Activated T-helper 17 cell treated with anti-CD3 and anti-CD28 coated beads, Interleukin-2, amount 50 U/mL, for 72 hours (primary cell): Measurements from ENCODE around the gene ADAT1. TPM values are rescaled to one million over a fixed set of nuclear protein-coding genes. Genes with fewer than 3 reads are reported as not detected.
"Not testable (repeated sequence)": the region's sequence is repeated elsewhere in the genome, so short reads cannot be mapped to it uniquely, and the experiment has no call there.

ENCODE experiments used
- ATAC-seq: fragments of 150-1000 bp; cut with Tn5 transposase; replicated peaks from 2 replicates; pipeline ENCODE4 v1.10.0; 2021; ENCODE audit warnings: mild to moderate bottlenecking, moderate library complexity
- H3K27ac Mint-ChIP-seq: one replicate; pipeline ENCODE4 v1.8.0; 2022; ENCODE audit warnings: mixed read lengths
- H3K27me3 Mint-ChIP-seq: one replicate; pipeline ENCODE4 v1.8.0; 2022; ENCODE audit warnings: mixed read lengths
- H3K36me3 Mint-ChIP-seq: one replicate; pipeline ENCODE4 v1.8.0; 2022; ENCODE audit warnings: low read depth, mild to moderate bottlenecking, mixed read lengths
- H3K4me1 Mint-ChIP-seq: one replicate; pipeline ENCODE4 v1.8.0; 2022; ENCODE audit warnings: mixed read lengths
- H3K4me3 Mint-ChIP-seq: one replicate; pipeline ENCODE4 v1.8.0; 2022; ENCODE audit warnings: mild to moderate bottlenecking, mixed read lengths
- H3K9me3 Mint-ChIP-seq: one replicate; pipeline ENCODE4 v1.8.0; 2022; ENCODE audit warnings: mixed read lengths
- total RNA-seq, 2 donors: library from RNA; stranded (reverse); gene quantifications; one replicate each; pipeline ENCODE4 v1.2.3, GENCODE V29; 2022

The ADAT1 gene
- total RNA-seq, 2 donors from 2014 or later, result 25.6 to 48.9 TPM

GRCh38 chr16:75603241-75603640 is 19.8 kb downstream of the ADAT1 start:
- peaks cover 88% of the 10 kb centered on the region for H3K36me3 Mint-ChIP-seq
- H3K27me3 Mint-ChIP-seq, result no peaks in the 10 kb centered on the region
- H3K27ac Mint-ChIP-seq, result no peak overlapping the region
- no peak for ATAC-seq
- peaks cover 7% of the 10 kb centered on the region for H3K9me3 Mint-ChIP-seq
- no peak overlapping the region for H3K4me3 Mint-ChIP-seq
- H3K4me1 Mint-ChIP-seq, result no peaks in the 10 kb centered on the region

- Mint-ChIP-seq H3K4me1 (no peaks in the 10 kb centered on the region), H3K4me3 (no peak overlapping the region)
Observed at GRCh38 chr16:75599452-75600277, 23.4 kb downstream of the ADAT1 start.

GRCh38 chr16:75593825-75594820 is 29.0 kb downstream of the ADAT1 start:
- peaks cover 35% of the 10 kb centered on the region for H3K36me3 Mint-ChIP-seq
- no peaks in the 10 kb centered on the region for H3K9me3 Mint-ChIP-seq
- H3K4me3 Mint-ChIP-seq, result peak overlapping the region; percentile 8
- H3K4me1 Mint-ChIP-seq, result peaks cover 4% of the 10 kb centered on the region
- H3K27me3 Mint-ChIP-seq, result no peaks in the 10 kb centered on the region
- H3K27ac Mint-ChIP-seq, result peak overlapping the region; percentile 40
- peak; percentile 90 for ATAC-seq

More at GRCh38 chr16:75599452-75600277, 23.4 kb downstream of the ADAT1 start:
- Mint-ChIP-seq H3K27ac (no peak overlapping the region), H3K9me3 (peaks cover 7% of the 10 kb centered on the region), H3K27me3 (no peaks in the 10 kb centered on the region), H3K36me3 (peaks cover 82% of the 10 kb centered on the region)
- no peak for ATAC-seq

- ATAC-seq, result no peak
- Mint-ChIP-seq H3K4me1 (peaks cover 4% of the 10 kb centered on the region), H3K27ac (no peak overlapping the region), H3K36me3 (peaks cover 37% of the 10 kb centered on the region), H3K27me3 (no peaks in the 10 kb centered on the region), H3K9me3 (no peaks in the 10 kb centered on the region), H3K4me3 (no peak overlapping the region)
Observed at GRCh38 chr16:75593308-75593707, 29.8 kb downstream of the ADAT1 start.

- H3K4me3 Mint-ChIP-seq, H3K27ac Mint-ChIP-seq, H3K27me3 Mint-ChIP-seq, ATAC-seq, H3K9me3 Mint-ChIP-seq, H3K4me1 Mint-ChIP-seq: not testable (repeated sequence)
- peaks cover 24% of the 10 kb centered on the region for H3K36me3 Mint-ChIP-seq
Observed at GRCh38 chr16:75591927-75592326, 31.2 kb downstream of the ADAT1 start.

DNA sequence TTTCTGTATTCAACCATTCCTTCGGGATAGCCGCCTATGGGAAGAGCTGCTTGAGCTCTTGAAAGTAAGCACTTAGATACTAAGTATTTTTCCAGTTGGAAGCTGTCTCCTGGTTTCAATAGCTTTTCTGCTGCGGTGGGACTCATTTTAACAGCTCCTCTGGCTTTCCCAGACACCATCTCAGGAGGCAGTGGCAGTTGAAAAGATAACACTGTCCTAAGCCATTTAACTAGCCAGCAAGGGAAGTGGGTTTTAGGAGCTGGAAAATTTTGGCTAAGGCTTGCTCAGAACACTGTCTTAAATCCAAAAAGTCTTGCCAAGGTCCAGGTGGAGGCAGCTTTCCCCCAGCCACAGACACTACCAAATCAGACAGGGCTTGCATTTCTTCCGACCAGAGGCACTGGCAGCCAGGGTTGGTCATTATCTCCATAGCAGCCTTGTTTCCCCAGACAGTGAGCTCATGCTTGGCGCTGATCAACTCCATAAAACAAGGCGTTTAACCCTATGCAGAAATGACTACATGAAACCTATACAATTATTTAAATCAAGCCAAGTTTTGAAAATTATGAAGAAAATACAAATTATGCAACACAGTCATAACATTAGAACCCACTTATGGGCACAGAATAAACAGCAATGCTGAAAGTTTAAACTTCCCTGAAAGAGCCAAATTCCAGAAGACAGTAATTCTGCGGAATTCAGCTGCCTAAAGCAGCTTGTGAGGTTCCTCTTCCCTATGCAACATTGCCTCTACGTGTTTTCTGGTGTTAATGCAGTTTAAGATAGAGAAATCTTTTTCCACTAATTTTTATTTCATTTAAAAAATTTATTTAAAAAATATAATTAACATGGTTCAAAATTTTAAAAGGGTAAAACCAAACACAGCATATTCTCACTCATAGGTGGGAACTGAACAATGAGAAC is 31.9 kb downstream of the ADAT1 start:
- ATAC-seq, result no peak
- no peaks in the 10 kb centered on the region for H3K9me3 Mint-ChIP-seq
- H3K4me3 Mint-ChIP-seq, result no peak overlapping the region
- H3K4me1 Mint-ChIP-seq, result peaks cover 4% of the 10 kb centered on the region
- H3K27me3 Mint-ChIP-seq, result no peaks in the 10 kb centered on the region
- H3K27ac Mint-ChIP-seq, result no peak overlapping the region
- H3K36me3 Mint-ChIP-seq, result peaks cover 21% of the 10 kb centered on the region

GRCh38 chr16:75589306-75589705 is 33.8 kb downstream of the ADAT1 start:
- H3K4me1 Mint-ChIP-seq, result peaks cover 16% of the 10 kb centered on the region
- H3K4me3 Mint-ChIP-seq, result no peak overlapping the region
- H3K27ac Mint-ChIP-seq, result no peak overlapping the region
- H3K27me3 Mint-ChIP-seq, result no peaks in the 10 kb centered on the region
- H3K9me3 Mint-ChIP-seq, result no peaks in the 10 kb centered on the region
- ATAC-seq, result no peak
- peaks cover 8% of the 10 kb centered on the region for H3K36me3 Mint-ChIP-seq

GRCh38 chr16:75588716-75589115 is 34.4 kb downstream of the ADAT1 start:
- Mint-ChIP-seq H3K4me3 (no peak overlapping the region), H3K27ac (peak overlapping the region; percentile 62), H3K27me3 (no peaks in the 10 kb centered on the region), H3K36me3 (peaks cover 7% of the 10 kb centered on the region), H3K9me3 (no peaks in the 10 kb centered on the region), H3K4me1 (peaks cover 15% of the 10 kb centered on the region)
- ATAC-seq, result no peak

GRCh38 chr16:75584108-75584507 is 39.0 kb downstream of the ADAT1 start:
- Mint-ChIP-seq H3K27ac (peak overlapping the region; percentile 26), H3K27me3 (no peaks in the 10 kb centered on the region), H3K9me3 (no peaks in the 10 kb centered on the region), H3K36me3 (peaks cover 28% of the 10 kb centered on the region), H3K4me1 (peaks cover 14% of the 10 kb centered on the region), H3K4me3 (no peak overlapping the region)
- ATAC-seq, result no peak

- H3K36me3 Mint-ChIP-seq, result peaks cover 66% of the 10 kb centered on the region
Observed at GRCh38 chr16:75579281-75579834, 43.7 kb downstream of the ADAT1 start.

GRCh38 chr16:75578725-75579124 is 44.4 kb downstream of the ADAT1 start:
- H3K9me3 Mint-ChIP-seq, result no peaks in the 10 kb centered on the region
- H3K27ac Mint-ChIP-seq, result peak overlapping the region; percentile 9
- H3K27me3 Mint-ChIP-seq, result no peaks in the 10 kb centered on the region
- ATAC-seq, result no peak
- H3K4me3 Mint-ChIP-seq, result no peak overlapping the region
- H3K36me3 Mint-ChIP-seq, result peaks cover 72% of the 10 kb centered on the region
- H3K4me1 Mint-ChIP-seq, result peaks cover 9% of the 10 kb centered on the region

More at GRCh38 chr16:75579281-75579834, 43.7 kb downstream of the ADAT1 start:
- Mint-ChIP-seq H3K27ac (peak overlapping the region; percentile 9), H3K27me3 (no peaks in the 10 kb centered on the region), H3K9me3 (no peaks in the 10 kb centered on the region), H3K4me3 (no peak overlapping the region), H3K4me1 (peaks cover 8% of the 10 kb centered on the region)
- no peak for ATAC-seq

DNA sequence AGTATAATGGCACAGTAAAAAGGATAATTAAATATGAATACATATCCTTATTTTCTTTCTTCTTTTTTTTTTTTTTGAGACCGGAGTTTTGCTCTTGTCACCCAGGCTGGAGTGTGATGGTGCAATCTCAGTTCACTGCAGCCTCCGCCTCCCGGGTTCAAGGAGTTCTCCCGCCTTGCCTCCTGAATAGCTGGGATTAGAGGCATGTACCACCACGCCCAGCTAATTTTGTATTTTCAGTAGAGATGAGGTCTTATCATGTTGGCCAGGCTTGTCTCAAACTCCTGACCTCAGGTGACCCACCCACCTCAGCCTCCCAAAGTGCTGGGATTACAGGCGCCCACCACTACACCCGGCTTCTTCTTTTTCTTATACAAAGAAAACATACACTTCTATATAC is 44.9 kb downstream of the ADAT1 start:
- Mint-ChIP-seq H3K27ac (peak overlapping the region; percentile 9), H3K4me3 (no peak overlapping the region), H3K9me3 (no peaks in the 10 kb centered on the region), H3K36me3 (peaks cover 77% of the 10 kb centered on the region), H3K4me1 (peaks cover 14% of the 10 kb centered on the region), H3K27me3 (no peaks in the 10 kb centered on the region)
- no peak for ATAC-seq

- peaks cover 15% of the 10 kb centered on the region for H3K4me1 Mint-ChIP-seq
- H3K36me3 Mint-ChIP-seq, result peaks cover 95% of the 10 kb centered on the region
- H3K27me3 Mint-ChIP-seq, result no peaks in the 10 kb centered on the region
- H3K9me3 Mint-ChIP-seq, result no peaks in the 10 kb centered on the region
- ATAC-seq, result peak; percentile 42
- peak overlapping the region; percentile 32 for H3K27ac Mint-ChIP-seq
- no peak overlapping the region for H3K4me3 Mint-ChIP-seq
Observed at GRCh38 chr16:75576384-75576811, 46.7 kb downstream of the ADAT1 start.
